K562 (cell line): ENCODE results near the gene MRPS10. TPM values are rescaled to one million over a fixed set of nuclear protein-coding genes. Genes with fewer than 3 reads are reported as not detected.

Experiments
- CBFB ChIP-seq: sonication (generic); formaldehyde crosslinking; IDR thresholded peaks from 2 replicates; pipeline ENCODE4 v1.4.0; 2020; ENCODE audit warnings: mild to moderate bottlenecking, missing genetic modification reagents
- ESRRA ChIP-seq: fragments of 450-650 bp; IDR thresholded peaks from 2 replicates; pipeline ENCODE4 v1.6.1; 2014; ENCODE audit warnings: low read depth, mild to moderate bottlenecking, moderate library complexity, borderline replicate concordance
- HOXB6 ChIP-seq: fragments of 250-450 bp; sonication (Bioruptor Pico); IDR thresholded peaks from 2 replicates; pipeline ENCODE4 v1.5.1; 2022; ENCODE audit warnings: mild to moderate bottlenecking, borderline replicate concordance
- IRF1 ChIP-seq: sonication (generic); formaldehyde crosslinking; IDR thresholded peaks from 2 replicates; pipeline ENCODE4 v1.8.0; 2022; ENCODE audit warnings: missing genetic modification reagents, mild to moderate bottlenecking, borderline replicate concordance
- KDM1A ChIP-seq, 2 experiments: fragments of 450-650 bp; IDR thresholded peaks; 2 replicates each; pipeline ENCODE4 v1.6.1; 2016; ENCODE audit warnings: mild to moderate bottlenecking in 2 of 2
- PHB2 ChIP-seq: fragments of 450-650 bp; IDR thresholded peaks from 2 replicates; pipeline ENCODE4 v1.6.1; 2017; ENCODE audit warnings: low read depth
- PTRF ChIP-seq: fragments of 450-650 bp; IDR thresholded peaks from 2 replicates; pipeline ENCODE4 v1.6.1; 2016; ENCODE audit warnings: mild to moderate bottlenecking, missing genetic modification characterization, missing compliant biosample characterization
- SAP30 ChIP-seq: fragments of 200-600 bp; sonication (generic); IDR thresholded peaks from 2 replicates; pipeline ENCODE4 v1.6.1; 2012; ENCODE audit warnings: borderline replicate concordance, low read depth, mild to moderate bottlenecking, moderate library complexity, low read length, control low read depth, inconsistent platforms; ENCODE audit not compliant: insufficient read depth, poor library complexity, severe bottlenecking
- SPI1 ChIP-seq: IDR thresholded peaks from 2 replicates; pipeline ENCODE4 v1.6.1; 2011; ENCODE audit warnings: low read depth, low read length, control low read depth, borderline replicate concordance
- U2AF1 ChIP-seq: fragments of 200-400 bp; formaldehyde crosslinking; optimal IDR thresholded peaks from 2 replicates; pipeline ENCODE3; 2017; ENCODE audit warnings: mild to moderate bottlenecking, low read depth, low read length, moderate library complexity
- ZBTB40 ChIP-seq, 2 experiments: fragments of 450-650 bp in 1 of 2; sonication (generic) in 1 of 2; formaldehyde crosslinking in 1 of 2; IDR thresholded peaks; 2 replicates each; pipeline versions ENCODE4 v1.7.1 to v1.9.0; 2016 to 2022; ENCODE audit warnings: inconsistent platforms in 1 of 2, mild to moderate bottlenecking in 1 of 2, missing genetic modification reagents in 1 of 2
- ZKSCAN1 ChIP-seq: fragments of 150-350 bp; IDR thresholded peaks from 2 replicates; pipeline ENCODE4 v1.6.1; 2016; ENCODE audit warnings: low read depth, low read length
- ZNF12 ChIP-seq: sonication (generic); formaldehyde crosslinking; IDR thresholded peaks from 2 replicates; pipeline ENCODE4 v1.4.0; 2020; ENCODE audit warnings: mild to moderate bottlenecking, missing genetic modification reagents
- ZNF175 ChIP-seq: fragments of 200-800 bp; sonication (Bioruptor generic); IDR thresholded peaks from 2 replicates; pipeline ENCODE4 v1.6.1; 2016; ENCODE audit warnings: low read depth, mild to moderate bottlenecking, missing genetic modification characterization, missing compliant biosample characterization
- polyA plus RNA-seq, 8 experiments: library from polyadenylated mRNA; depleted of rRNA in 4 of 8; stranded (reverse) in 5 of 8; unstranded in 3 of 8; fragments of >200 nt; fragmentation: Nextera tagmentation in 2 of 8; fragmentation: Illumina TruSeq in 1 of 8; extraction: Ambion mirVana in 2 of 8; extraction: Trizol in 1 of 8; gene quantifications; 2 replicates each; pipeline versions ENCODE4 v1.2.1 to v1.2.3, GENCODE V29; 2011 to 2014; ENCODE audit warnings: inconsistent platforms in 1 of 8, missing spikeins in 1 of 8
- total RNA-seq, 7 experiments: library from RNA; depleted of rRNA in 6 of 7; stranded (reverse); fragments of >200 nt in 6 of 7; fragmentation: Illumina TruSeq in 2 of 7; extraction: Trizol in 2 of 7; gene quantifications; 2 replicates each; pipeline versions ENCODE4 v1.2.1 to v1.2.3, GENCODE V29; 2011 to 2021; ENCODE audit warnings: low replicate concordance in 1 of 7

MRPS10 gene
- total and polyA plus RNA-seq, 9 of the 15 experiments (the other 6 are each of a cell fraction or from before 2014, with no cell fraction given), result 48.6 to 166 (median 93.7) TPM

- no peak for TF ChIP-seq IRF1
- peak; percentile 70 to 75 for TF ChIP-seq KDM1A (IDR thresholded peaks at IDR 0.05)
- peak; percentile 78; the same call in 1 of the 2 replicates for TF ChIP-seq ESRRA
- no peak for TF ChIP-seq U2AF1
- no peak for TF ChIP-seq ZNF175
- TF ChIP-seq SAP30, result peak; percentile 80
- peak; percentile 87 for TF ChIP-seq SPI1
- 0 out of 2 replicates have a peak, but pooled peaks have one; percentile 18 for TF ChIP-seq ZKSCAN1
- TF ChIP-seq PHB2, result no peak
- TF ChIP-seq ZNF12, result no peak
- peak; percentile 98 for TF ChIP-seq ZBTB40 (IDR thresholded peaks at IDR 0.05)
- TF ChIP-seq ZBTB40 (CRISPR knock-in tag; IDR thresholded peaks at IDR 0.05), result no peak
- no peak for TF ChIP-seq PTRF (tag)
- TF ChIP-seq HOXB6 (CRISPR knock-in tag), result no peak
- TF ChIP-seq CBFB (CRISPR knock-in tag), result no peak
These were observed at the start of gene MRPS10 (continued) for GRCh38 chr6:42217519-42218367.
